ENCODE measurements around the gene GAPDH. TPM values are rescaled to one million over a fixed set of nuclear protein-coding genes. Genes with fewer than 3 reads are reported as not detected.
"Not testable (repeated sequence)": the region's sequence is repeated elsewhere in the genome, so short reads cannot be mapped to it uniquely, and the experiment has no call there.

Gene GAPDH
- total and polyA plus RNA-seq, 10 donors = 998 to 1,680 (median 1,390) TPM

DNA sequence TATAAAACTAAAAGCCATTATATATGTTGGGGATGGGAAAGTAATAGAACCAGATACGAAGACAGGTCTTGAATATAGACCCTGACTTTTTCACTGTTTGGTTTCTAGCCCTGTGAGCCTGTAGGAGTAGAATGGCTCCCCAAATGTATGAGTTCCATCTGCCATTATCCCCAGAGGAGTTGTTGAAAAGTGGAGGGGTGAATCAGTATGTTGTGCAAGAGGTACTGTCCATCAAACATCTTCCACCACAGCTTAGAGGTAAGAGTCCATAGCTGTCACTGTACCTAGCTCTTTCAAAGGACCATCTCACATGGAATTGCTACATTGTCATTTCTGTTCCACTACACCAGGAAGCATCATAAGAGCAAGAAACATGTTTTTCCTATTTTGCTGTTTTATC lies 39.3 kb upstream of the GAPDH start:
- TF ChIP-seq POLR2A (IDR thresholded peaks at IDR 0.05) (no peak), POLR2AphosphoS5 (IDR thresholded peaks at IDR 0.05) (no peak)
- TF ChIP-seq, protein P1, sequence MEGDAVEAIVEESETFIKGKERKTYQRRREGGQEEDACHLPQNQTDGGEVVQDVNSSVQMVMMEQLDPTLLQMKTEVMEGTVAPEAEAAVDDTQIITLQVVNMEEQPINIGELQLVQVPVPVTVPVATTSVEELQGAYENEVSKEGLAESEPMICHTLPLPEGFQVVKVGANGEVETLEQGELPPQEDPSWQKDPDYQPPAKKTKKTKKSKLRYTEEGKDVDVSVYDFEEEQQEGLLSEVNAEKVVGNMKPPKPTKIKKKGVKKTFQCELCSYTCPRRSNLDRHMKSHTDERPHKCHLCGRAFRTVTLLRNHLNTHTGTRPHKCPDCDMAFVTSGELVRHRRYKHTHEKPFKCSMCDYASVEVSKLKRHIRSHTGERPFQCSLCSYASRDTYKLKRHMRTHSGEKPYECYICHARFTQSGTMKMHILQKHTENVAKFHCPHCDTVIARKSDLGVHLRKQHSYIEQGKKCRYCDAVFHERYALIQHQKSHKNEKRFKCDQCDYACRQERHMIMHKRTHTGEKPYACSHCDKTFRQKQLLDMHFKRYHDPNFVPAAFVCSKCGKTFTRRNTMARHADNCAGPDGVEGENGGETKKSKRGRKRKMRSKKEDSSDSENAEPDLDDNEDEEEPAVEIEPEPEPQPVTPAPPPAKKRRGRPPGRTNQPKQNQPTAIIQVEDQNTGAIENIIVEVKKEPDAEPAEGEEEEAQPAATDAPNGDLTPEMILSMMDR (IDR thresholded peaks at IDR 0.05 in 8 of 11, conservative IDR thresholded peaks at IDR 0.05 in 3 of 11) = no peak
- peak overlapping the region in 7 of 8 donors; percentile 60 to 81 (median 78) for H3K4me3 ChIP-seq
- intact Hi-C loops (cut with DNase I; ENCODE audit: low total_unique reads) = no loop called here
- H3K36me3 ChIP-seq = peaks cover 0 to 67% (median 30%) of the 10 kb centered on the region in 6 donors
- no peaks in the 10 kb centered on the region for H3K9me3 ChIP-seq
- DNase-seq = no peak
- H3K27me3 ChIP-seq (replicated peaks in 1 of 7) = no peaks in the 10 kb centered on the region
- peaks cover 21 to 54% (median 31%) of the 10 kb centered on the region in 6 donors for H3K4me1 ChIP-seq
- 61 to 81% (median 64%) methylated on average over 1 of the region's 1 CpG for WGBS, 5 donors
- H3K27ac ChIP-seq = peak overlapping the region in 7 of 8 donors; percentile 97 to 99 (median 98)

DNA sequence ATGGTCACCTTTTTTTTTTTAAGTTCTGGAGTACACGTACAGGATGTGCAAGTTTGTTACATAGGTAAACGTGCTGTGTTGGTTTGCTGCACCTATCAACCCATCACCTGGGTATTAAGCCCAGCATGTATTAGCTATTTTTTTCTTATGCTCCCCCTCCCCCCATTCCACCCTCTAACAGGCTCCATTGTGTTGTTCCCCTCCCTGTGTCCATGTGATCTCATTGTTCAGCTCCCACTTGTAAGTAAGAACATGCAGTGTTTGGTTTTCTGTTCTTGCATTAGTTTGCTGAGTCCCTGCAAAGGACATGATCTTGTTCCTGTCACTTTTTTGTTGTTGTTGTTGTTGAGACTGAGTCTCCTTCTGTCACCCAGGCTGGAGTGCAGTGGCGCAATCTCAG lies 37.0 kb upstream of the GAPDH start:
- H3K27ac ChIP-seq; intact Hi-C loops (cut with DNase I; ENCODE audit: low total_unique reads); H3K4me3 ChIP-seq; H3K9me3 ChIP-seq; H3K27me3 ChIP-seq (replicated peaks in 1 of 7); DNase-seq: not testable (repeated sequence)
- peaks cover 19 to 44% (median 25%) of the 10 kb centered on the region in 6 donors for H3K4me1 ChIP-seq
- WGBS, 5 donors = 73 to 89% (median 81%) methylated on average over 3 of the region's 3 CpGs
- peaks cover 0 to 65% (median 26%) of the 10 kb centered on the region in 6 donors for H3K36me3 ChIP-seq

DNA sequence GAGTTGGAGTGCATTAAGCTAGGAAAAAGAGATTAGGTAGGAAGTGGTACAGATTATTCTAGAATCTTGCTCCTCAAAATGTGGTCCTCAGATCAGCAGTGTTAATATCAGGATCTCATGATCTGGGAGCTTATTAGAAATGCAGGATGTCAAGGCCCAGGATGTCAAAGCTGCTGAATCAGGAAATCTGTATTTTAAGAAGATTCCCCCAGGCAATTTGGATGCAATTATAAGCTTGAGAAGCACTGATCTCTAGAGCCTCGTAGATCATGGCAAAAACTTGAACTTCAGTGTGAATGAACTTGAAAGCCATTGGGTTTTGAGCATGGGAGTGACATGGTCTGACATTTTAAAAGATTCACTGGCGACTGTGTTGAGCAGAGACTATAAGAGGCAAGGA lies 33.9 kb upstream of the GAPDH start:
- WGBS, 5 donors = 93 to 100% (median 94%) methylated on average over 2 of the region's 2 CpGs
- no peak for TF ChIP-seq POLR2AphosphoS5 (IDR thresholded peaks at IDR 0.05)
- TF ChIP-seq POLR2A (IDR thresholded peaks at IDR 0.05) = no peak
- TF ChIP-seq, protein P1 (IDR thresholded peaks at IDR 0.05 in 8 of 11, conservative IDR thresholded peaks at IDR 0.05 in 3 of 11) = no peak
- Histone ChIP-seq H3K4me3 (no peak overlapping the region), H3K4me1 (peaks cover 2 to 21% (median 5%) of the 10 kb centered on the region in 6 donors), H3K27me3 (replicated peaks in 1 of 7) (no peaks in the 10 kb centered on the region), H3K36me3 (peaks cover 0 to 94% (median 34%) of the 10 kb centered on the region in 6 donors), H3K9me3 (no peaks in the 10 kb centered on the region), H3K27ac (no peak overlapping the region)
- DNase-seq = no peak
- intact Hi-C loops (cut with DNase I; ENCODE audit: low total_unique reads) = no loop called here

DNA sequence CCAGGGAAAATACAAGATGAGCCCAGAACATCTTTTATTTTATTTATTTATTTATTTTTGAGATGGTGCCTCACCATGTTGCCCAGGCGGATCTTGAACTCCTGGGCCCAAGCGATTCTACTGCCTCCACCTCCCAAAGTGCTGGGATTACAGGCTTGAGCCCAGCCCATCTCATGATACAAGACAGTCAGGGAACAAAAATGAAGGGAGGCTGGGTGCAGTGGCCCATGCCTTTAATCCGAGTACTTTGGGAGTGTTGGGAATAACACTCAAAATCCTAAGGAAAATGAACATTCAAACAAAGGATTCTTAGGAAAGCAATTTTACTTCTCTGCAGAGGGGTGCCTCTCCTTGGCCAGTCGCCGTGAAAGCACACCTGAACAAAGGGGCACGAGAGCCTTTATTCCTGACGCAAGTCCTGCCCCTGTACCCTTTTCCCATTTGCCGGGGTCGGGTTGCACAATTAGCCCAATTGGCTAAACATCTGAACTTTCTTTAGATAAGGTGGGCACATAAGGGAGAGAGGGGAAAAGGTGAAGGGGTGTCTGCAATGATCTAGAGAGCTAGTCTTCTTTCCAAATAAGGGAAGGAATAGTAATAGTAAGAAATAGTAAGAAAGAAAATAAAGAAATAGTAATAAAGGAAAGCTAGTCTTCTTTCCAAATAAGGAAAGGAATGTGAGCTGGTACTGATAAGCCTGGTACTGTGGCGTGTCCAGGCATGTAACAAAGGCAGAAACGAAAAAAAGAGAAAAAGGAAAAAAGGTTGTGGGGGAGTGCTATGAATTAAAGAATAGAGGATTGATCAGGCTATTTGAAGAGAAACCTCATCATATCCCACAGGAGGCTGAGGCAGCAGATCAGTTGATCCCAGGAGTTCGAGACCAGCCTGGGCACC lies 27.0 kb upstream of the GAPDH start:
- Histone ChIP-seq H3K4me1 (no peaks in the 10 kb centered on the region), H3K9me3 (no peaks in the 10 kb centered on the region), H3K4me3 (no peak overlapping the region), H3K36me3 (peaks cover 0 to 98% (median 45%) of the 10 kb centered on the region in 6 donors), H3K27ac (no peak overlapping the region), H3K27me3 (replicated peaks in 1 of 7) (no peaks in the 10 kb centered on the region)
- 87 to 93% (median 90%) methylated on average over 12 of the region's 12 CpGs for WGBS, 5 donors
- DNase-seq = no peak
- intact Hi-C loops (cut with DNase I; ENCODE audit: low total_unique reads) = no loop called here
- TF ChIP-seq POLR2A (IDR thresholded peaks at IDR 0.05) (no peak), POLR2AphosphoS5 (IDR thresholded peaks at IDR 0.05) (no peak)
- TF ChIP-seq, protein P1 (IDR thresholded peaks at IDR 0.05 in 8 of 11, conservative IDR thresholded peaks at IDR 0.05 in 3 of 11) = no peak
